K562 (cell line): ENCODE data around the gene UBE2E2. TPM values are rescaled to one million over a fixed set of nuclear protein-coding genes. Genes with fewer than 3 reads are reported as not detected.
A peak's percentile ranks its signal among the peaks of the same experiment; 100 is the strongest.

Experiments
- ATAC-seq: fragments of 200-7000 bp; cut with Tn5 transposase; 3 replicates; pipeline ENCODE4 v1.9.1; 2020; ENCODE audit warnings: moderate library complexity
- BruUV-seq: library from RNA; stranded (reverse); fragments of 400-500 nt; replicated peaks from 2 replicates; lab custom pipeline; 2021; lab: Mats Ljungman, UMichigan
- CTCF ChIA-PET: fragments of 300-600 bp; formaldehyde crosslinking; extraction: SDS; loops from one replicate; lab custom pipeline; 2021; ENCODE audit warnings: low intra/inter-chr PET ratio; lab: Yijun Ruan, JAX
- POLR2A ChIA-PET: fragments of 300-600, 350-650 bp; sonication (Branson Sonifier 250); formaldehyde crosslinking; extraction: SDS; loops from one replicate; lab custom pipeline; 2021; ENCODE audit warnings: antibody characterized with exemption, inconsistent platforms; lab: Yijun Ruan, JAX
- DNase-seq, 4 experiments: peaks; one replicate each; pipeline versions ENCODE4 v3.0.0 to v3.0.0-alpha.2; 2011 to 2018; ENCODE audit warnings: low spot score in 3 of 4, mixed read lengths in 3 of 4; ENCODE audit errors: extremely low read depth in 1 of 4
- FAIRE-seq: peaks from 2 replicates; lab custom pipeline; 2011; peaks lifted over from hg19 to GRCh38; lab: Jason Lieb, UNC
- H2AFZ ChIP-seq: 2 replicates; pipeline ENCODE4 v1.6.0; 2011; ENCODE audit warnings: low read depth, low read length, control low read depth, inconsistent platforms
- H3K27ac ChIP-seq: fragments of 200-600 bp; 3 replicates; pipeline ENCODE4 v1.8.0; 2011; ENCODE audit warnings: low read depth, mild to moderate bottlenecking, control low read depth, inconsistent platforms, low read length, moderate library complexity, mixed read lengths; ENCODE audit errors: extremely low read depth
- H3K27me3 ChIP-seq, 2 experiments: fragments of 300-600 bp in 1 of 2; 2 replicates in 1 of 2; 3 replicates in 1 of 2; pipeline versions ENCODE4 v1.6.0 to v1.8.0; 2011; ENCODE audit warnings: inconsistent platforms in 2 of 2, low read length in 2 of 2, mild to moderate bottlenecking in 1 of 2, mixed read lengths in 1 of 2, moderate library complexity in 1 of 2; ENCODE audit not compliant: control insufficient read depth in 2 of 2, insufficient read depth in 2 of 2
- H3K36me3 ChIP-seq: fragments of 300-600 bp; 3 replicates; pipeline ENCODE4 v1.8.0; 2011; ENCODE audit warnings: mild to moderate bottlenecking, low read length, inconsistent platforms; ENCODE audit not compliant: control insufficient read depth, insufficient read depth
- H3K4me1 ChIP-seq, 2 experiments: fragments of 200-600 bp in 1 of 2; replicated peaks in 1 of 2; 2 replicates in 1 of 2; 3 replicates in 1 of 2; pipeline versions ENCODE4 v1.5.1 to v1.8.0; 2011; ENCODE audit warnings: inconsistent platforms in 2 of 2, low read length in 2 of 2, mild to moderate bottlenecking in 1 of 2, mixed read lengths in 1 of 2, moderate library complexity in 1 of 2; ENCODE audit not compliant: control insufficient read depth in 2 of 2, insufficient read depth in 2 of 2
- H3K4me2 ChIP-seq: 2 replicates; pipeline ENCODE4 v1.6.1; 2011; ENCODE audit warnings: low read length, control low read depth, inconsistent platforms, mixed read lengths; ENCODE audit not compliant: insufficient read depth
- H3K4me3 ChIP-seq: fragments of 200-600 bp; sonication (generic), shearing (Covaris generic); 2 replicates; pipeline ENCODE4 v1.5.1; 2016; ENCODE audit warnings: control low read depth, inconsistent platforms
- H3K79me2 ChIP-seq: fragments of 200-600 bp; 3 replicates; pipeline ENCODE4 v1.8.0; 2011; ENCODE audit warnings: low read length, inconsistent platforms; ENCODE audit not compliant: control insufficient read depth, insufficient read depth
- H3K9ac ChIP-seq, 2 experiments: 2 replicates each; pipeline versions ENCODE4 v1.6.0 to v1.6.1; 2011; ENCODE audit warnings: low read depth in 2 of 2, low read length in 2 of 2, control low read depth in 1 of 2, inconsistent platforms in 1 of 2, mild to moderate bottlenecking in 1 of 2, mixed read lengths in 1 of 2; ENCODE audit not compliant: insufficient read depth in 1 of 2
- H3K9me1 ChIP-seq: one replicate; pipeline ENCODE4 v1.6.0; 2011; ENCODE audit warnings: inconsistent platforms, mild to moderate bottlenecking, low read length, moderate library complexity; ENCODE audit not compliant: control insufficient read depth, insufficient read depth
- H3K9me3 ChIP-seq: replicated peaks from 2 replicates; pipeline ENCODE4 v1.5.1; 2011; ENCODE audit warnings: low read depth, low read length, inconsistent platforms; ENCODE audit not compliant: control insufficient read depth, insufficient read depth
- H4K20me1 ChIP-seq: replicated peaks from 2 replicates; pipeline ENCODE4 v1.6.1; 2011; ENCODE audit warnings: low read length, inconsistent platforms, mixed read lengths; ENCODE audit not compliant: control insufficient read depth, insufficient read depth
- ARHGAP35 ChIP-seq: fragments of 450-650 bp; IDR thresholded peaks from 2 replicates; pipeline ENCODE4 v1.6.1; 2018; ENCODE audit not compliant: partially characterized antibody
- BRCA1 ChIP-seq, 2 experiments: fragments of 450-650 bp in 1 of 2; sonication (generic) in 1 of 2; formaldehyde crosslinking in 1 of 2; IDR thresholded peaks; 2 replicates each; pipeline versions ENCODE4 v1.5.0 to v1.6.1; 2017 to 2020; ENCODE audit warnings: mild to moderate bottlenecking in 1 of 2, missing genetic modification reagents in 1 of 2
- CHD4 ChIP-seq: fragments of 200-600 bp; sonication (generic); IDR thresholded peaks from 3 replicates; pipeline ENCODE4 v1.6.1; 2012; ENCODE audit warnings: low read depth, mild to moderate bottlenecking, mixed read lengths, low read length, inconsistent platforms; ENCODE audit not compliant: insufficient read depth, insufficient replicate concordance, poor library complexity, severe bottlenecking
- ERF ChIP-seq: fragments of 450-650 bp; formaldehyde crosslinking; IDR thresholded peaks from 2 replicates; pipeline ENCODE4 v1.4.0; 2020; ENCODE audit warnings: mild to moderate bottlenecking, mixed read lengths
- ETV6 ChIP-seq, 3 experiments: fragments of 150-350 bp in 1 of 3; sonication (generic) in 1 of 3; formaldehyde crosslinking in 1 of 3; IDR thresholded peaks; 2 replicates each; pipeline versions ENCODE4 v1.6.1 to v1.8.0; 2014 to 2022; ENCODE audit warnings: borderline replicate concordance in 2 of 3, low read depth in 2 of 3, antibody characterized with exemption in 1 of 3, low read length in 1 of 3, mild to moderate bottlenecking in 1 of 3, missing genetic modification reagents in 1 of 3
- KDM5B ChIP-seq: fragments of 200-600 bp; sonication (generic); IDR thresholded peaks from 2 replicates; pipeline ENCODE4 v1.6.1; 2012; ENCODE audit warnings: low read depth, mild to moderate bottlenecking, moderate library complexity, low read length, control low read depth, inconsistent platforms; ENCODE audit not compliant: insufficient replicate concordance
- MYNN ChIP-seq, 2 experiments: sonication (generic); formaldehyde crosslinking in 1 of 2; IDR thresholded peaks; 2 replicates each; pipeline versions ENCODE4 v1.5.0 to v1.6.1; 2016 to 2020; ENCODE audit warnings: antibody characterized with exemption in 1 of 2, missing genetic modification reagents in 1 of 2
- NFXL1 ChIP-seq: fragments of 450-650 bp; formaldehyde crosslinking; IDR thresholded peaks from 2 replicates; pipeline ENCODE4 v1.4.0; 2021; ENCODE audit warnings: mild to moderate bottlenecking
- RBM39 ChIP-seq: fragments of 200-400 bp; formaldehyde crosslinking; optimal IDR thresholded peaks from 2 replicates; pipeline ENCODE3; 2018; ENCODE audit warnings: low read depth, low read length
- TCF3 ChIP-seq: sonication (generic); formaldehyde crosslinking; IDR thresholded peaks from 2 replicates; pipeline ENCODE4 v1.4.0; 2020; ENCODE audit warnings: mild to moderate bottlenecking, missing genetic modification reagents
- ZBTB40 ChIP-seq, 2 experiments: fragments of 450-650 bp in 1 of 2; sonication (generic) in 1 of 2; formaldehyde crosslinking in 1 of 2; IDR thresholded peaks; 2 replicates each; pipeline versions ENCODE4 v1.7.1 to v1.9.0; 2016 to 2022; ENCODE audit warnings: inconsistent platforms in 1 of 2, mild to moderate bottlenecking in 1 of 2, missing genetic modification reagents in 1 of 2
- ZNF354B ChIP-seq: fragments of 250-450 bp; sonication (Bioruptor Pico); IDR thresholded peaks from 2 replicates; pipeline ENCODE4 v1.4.0; 2020
- ZNF551 ChIP-seq: fragments of 250-450 bp; sonication (Bioruptor Pico); IDR thresholded peaks from 2 replicates; pipeline ENCODE4 v1.5.0; 2021; ENCODE audit warnings: mild to moderate bottlenecking, moderate library complexity
- ZNF717 ChIP-seq: fragments of 250-450 bp; sonication (Bioruptor Pico); IDR thresholded peaks from 2 replicates; pipeline ENCODE4 v1.5.0; 2021
- WGBS: fragments of 100-300 bp; shearing (Covaris generic); methylation state at CpG from one replicate; pipeline ENCODE4 v1.1.6; 2016; ENCODE audit warnings: low coverage, mixed read lengths; ENCODE audit not compliant: insufficient coverage; ENCODE audit errors: missing lambda C conversion rate; 5-methylcytosine and 5-hydroxymethylcytosine counted together
- in situ Hi-C: fragments of 300-500 bp; cut with MboI; formaldehyde crosslinking; loops from 4 replicates; pipeline ENCODE4 v1.15.0; 2018; ENCODE audit warnings: inconsistent platforms, mixed read lengths
- intact Hi-C: fragments of 100-400 bp; cut with micrococcal nuclease; formaldehyde crosslinking; loops from 2 replicates; pipeline ENCODE4 v1.14.2; 2022
- polyA plus RNA-seq, 8 experiments: library from polyadenylated mRNA; depleted of rRNA in 4 of 8; stranded (reverse) in 5 of 8; unstranded in 3 of 8; fragments of >200 nt; fragmentation: Nextera tagmentation in 2 of 8; fragmentation: Illumina TruSeq in 1 of 8; extraction: Ambion mirVana in 2 of 8; extraction: Trizol in 1 of 8; gene quantifications; 2 replicates each; pipeline versions ENCODE4 v1.2.1 to v1.2.3, GENCODE V29; 2011 to 2014; ENCODE audit warnings: inconsistent platforms in 1 of 8, missing spikeins in 1 of 8
- total RNA-seq, 7 experiments: library from RNA; depleted of rRNA in 6 of 7; stranded (reverse); fragments of >200 nt in 6 of 7; fragmentation: Illumina TruSeq in 2 of 7; extraction: Trizol in 2 of 7; gene quantifications; 2 replicates each; pipeline versions ENCODE4 v1.2.1 to v1.2.3, GENCODE V29; 2011 to 2021; ENCODE audit warnings: low replicate concordance in 1 of 7

The UBE2E2 gene
- total and polyA plus RNA-seq, 9 of the 15 experiments (the other 6 are each of a cell fraction or from before 2014, with no cell fraction given) = 0.22 to 5.1 (median 1.9) TPM

GRCh38 chr3:23540600-23540999, 337.5 kb downstream of the UBE2E2 start:
- POLR2A ChIA-PET = no interaction called here
- TF ChIP-seq ZNF354B (CRISPR knock-in tag) = no peak
- no peak for TF ChIP-seq BRCA1 (IDR thresholded peaks at IDR 0.05)
- TF ChIP-seq BRCA1 (CRISPR knock-in tag; IDR thresholded peaks at IDR 0.05) = no peak
- TF ChIP-seq NFXL1 (CRISPR knock-in tag) = no peak
- no peak for TF ChIP-seq CHD4
- TF ChIP-seq ETV6 (IDR thresholded peaks at IDR 0.05; ENCODE audit: borderline replicate concordance in 1 of 2, low read depth in 2 of 2, low read length in 1 of 2) = no peak
- TF ChIP-seq ETV6 (CRISPR knock-in tag; IDR thresholded peaks at IDR 0.05; ENCODE audit: borderline replicate concordance) = no peak
- no peak for TF ChIP-seq RBM39
- no peak for TF ChIP-seq ERF (CRISPR knock-in tag)
- TF ChIP-seq ZNF551 (CRISPR knock-in tag) = no peak
- TF ChIP-seq ZBTB40 (IDR thresholded peaks at IDR 0.05) = no peak
- TF ChIP-seq ZBTB40 (CRISPR knock-in tag; IDR thresholded peaks at IDR 0.05) = no peak
- TF ChIP-seq KDM5B = no peak
- no peak for TF ChIP-seq MYNN (IDR thresholded peaks at IDR 0.05)
- no peak for TF ChIP-seq MYNN (CRISPR knock-in tag; IDR thresholded peaks at IDR 0.05)
- no peak for TF ChIP-seq ZNF717 (CRISPR knock-in tag)
- no peak for TF ChIP-seq TCF3 (CRISPR knock-in tag)
- TF ChIP-seq ARHGAP35 = no peak

More at GRCh38 chr3:23540600-23540999, 337.5 kb downstream of the UBE2E2 start:
- H3K9ac ChIP-seq = no peak overlapping the region
- FAIRE-seq (no peak), ATAC-seq (no peak), DNase-seq (peak in 1 of 4 experiments; percentile 2)
- no peaks in the 10 kb centered on the region for H3K9me1 ChIP-seq
- no peaks in the 10 kb centered on the region for H4K20me1 ChIP-seq
- 3% methylated on average over 4 of the region's 4 CpGs for WGBS
- CTCF ChIA-PET = no interaction called here
- H3K9me3 ChIP-seq = no peaks in the 10 kb centered on the region; the same call in 1 of the 2 replicates
- H3K4me2 ChIP-seq = no peak overlapping the region
- H3K27me3 ChIP-seq = no peaks in the 10 kb centered on the region
- in situ Hi-C loops (no loop called here), intact Hi-C loops (no loop called here)
- no peak overlapping the region for H3K4me3 ChIP-seq
- H3K4me1 ChIP-seq = no peaks in the 10 kb centered on the region
- BruUV-seq = no TSS peak
- H3K36me3 ChIP-seq = no peaks in the 10 kb centered on the region
- no peaks in the 10 kb centered on the region for H3K79me2 ChIP-seq
- no peak overlapping the region for H3K27ac ChIP-seq
- no peak overlapping the region for H2AFZ ChIP-seq
